Occipital lobe (tissue), 2 donors: ENCODE data around the gene TRERF1. TPM values are rescaled to one million over a fixed set of nuclear protein-coding genes. Genes with fewer than 3 reads are reported as not detected.
A peak's percentile ranks its signal among the peaks of the same experiment; 100 is the strongest.
"Not testable (repeated sequence)": the region's sequence is repeated elsewhere in the genome, so short reads cannot be mapped to it uniquely, and the experiment has no call there.

ENCODE experiments used
- DNase-seq: peaks from one replicate; lab custom pipeline; 2025; lab: John Stamatoyannopoulos, UW
- total RNA-seq: library from RNA; depleted of rRNA; stranded (reverse); fragments of >200 nt; gene quantifications from one replicate; pipeline ENCODE4 v1.2.3, GENCODE V29; 2014

The TRERF1 gene
- total RNA-seq, 1 donor from 2014 or later, result 3.7 TPM

DNA sequence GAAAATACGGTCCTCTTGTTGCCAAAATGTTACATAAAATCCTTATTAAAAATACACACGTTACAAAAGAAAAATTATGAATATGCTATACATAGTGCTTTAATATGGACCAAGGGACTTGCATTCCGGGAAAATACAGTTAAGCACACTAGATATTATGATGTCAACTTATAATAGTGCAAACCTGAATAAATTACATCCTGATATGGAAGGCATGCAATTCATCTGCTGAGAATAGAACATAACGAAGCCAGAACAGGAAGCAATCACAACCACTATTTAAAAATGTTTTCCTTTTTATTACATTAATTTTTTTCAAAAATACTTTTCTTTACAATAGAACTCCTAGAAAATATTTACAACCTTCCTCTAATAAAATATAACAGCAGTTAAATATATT is 226.3 kb downstream of the TRERF1 start:
- DNase-seq, result no peak

DNA sequence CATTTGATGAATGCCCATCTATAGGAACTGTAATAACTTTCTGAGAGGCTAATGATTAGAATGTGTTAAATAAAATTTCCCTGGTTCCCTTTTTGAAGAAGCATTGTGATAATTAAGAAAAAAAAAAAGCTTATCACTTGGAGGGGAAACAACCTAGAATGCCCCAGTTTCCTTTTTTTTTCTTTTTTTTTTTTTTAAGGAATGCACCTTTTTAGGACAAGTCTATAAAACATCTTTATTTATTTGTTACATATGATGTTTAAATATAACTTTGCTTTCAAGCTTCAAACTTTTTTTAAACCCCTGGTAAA is 226.7 kb downstream of the TRERF1 start:
- DNase-seq, result no peak

DNA sequence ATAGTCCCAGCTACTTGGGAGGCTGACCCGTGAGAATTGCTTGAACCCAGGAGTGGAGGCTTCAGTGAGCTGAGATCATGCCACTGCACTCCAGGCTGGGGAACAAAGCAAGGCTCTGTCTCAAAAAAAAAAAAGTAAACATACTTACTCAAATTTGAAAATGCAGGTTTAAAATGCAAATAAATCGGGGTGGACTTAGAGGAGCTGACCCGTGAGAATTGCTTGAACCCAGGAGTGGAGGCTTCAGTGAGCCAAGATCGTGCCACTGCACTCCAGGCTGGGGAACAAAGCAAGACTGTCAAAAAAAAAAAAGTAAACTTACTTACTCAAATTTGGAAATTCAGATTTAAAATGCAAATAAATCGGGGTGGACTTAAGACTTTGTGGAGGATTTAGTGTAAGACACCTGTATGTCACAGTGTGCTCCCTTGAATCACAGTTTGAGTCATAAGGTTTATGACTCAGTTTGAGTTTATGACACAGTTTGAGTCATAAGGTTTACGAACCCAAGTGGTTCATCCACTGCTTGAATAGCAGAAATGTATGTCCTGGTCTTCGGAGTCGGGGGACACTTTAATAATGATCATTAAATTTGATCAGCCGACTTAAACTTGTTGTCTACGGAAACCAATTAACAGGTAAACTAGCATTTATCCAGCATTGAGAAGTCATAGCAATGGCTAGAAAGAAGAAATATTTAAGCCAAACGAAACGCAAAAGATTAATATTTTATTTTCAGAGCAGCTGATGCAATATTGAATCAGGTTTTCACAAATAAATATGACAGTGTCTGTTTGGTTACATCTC is 227.3 kb downstream of the TRERF1 start:
- DNase-seq, result no peak

- DNase-seq, result no peak
These were observed 229.3 kb downstream of the TRERF1 start for GRCh38 chr6:42222448-42222847.

DNA sequence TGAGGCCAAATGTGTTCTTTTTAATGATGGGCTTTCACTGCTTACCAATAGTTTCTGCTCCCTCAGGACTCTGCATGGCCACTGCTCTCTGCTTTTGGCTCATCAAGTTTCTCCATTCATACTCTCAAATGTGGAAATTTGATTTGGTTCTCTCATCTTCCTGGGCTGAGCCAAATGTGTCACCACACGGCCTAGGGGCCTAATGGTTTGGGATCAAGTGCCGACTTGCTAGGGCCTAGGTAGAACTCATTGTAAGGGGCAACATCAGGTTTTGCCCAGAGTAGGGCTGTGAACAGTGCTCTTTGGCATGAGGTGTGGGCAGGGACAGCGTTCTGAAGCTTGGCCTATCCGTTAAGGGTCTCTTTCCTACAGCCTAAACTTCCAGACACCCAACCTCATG is 230.2 kb downstream of the TRERF1 start:
- no peak for DNase-seq

DNA sequence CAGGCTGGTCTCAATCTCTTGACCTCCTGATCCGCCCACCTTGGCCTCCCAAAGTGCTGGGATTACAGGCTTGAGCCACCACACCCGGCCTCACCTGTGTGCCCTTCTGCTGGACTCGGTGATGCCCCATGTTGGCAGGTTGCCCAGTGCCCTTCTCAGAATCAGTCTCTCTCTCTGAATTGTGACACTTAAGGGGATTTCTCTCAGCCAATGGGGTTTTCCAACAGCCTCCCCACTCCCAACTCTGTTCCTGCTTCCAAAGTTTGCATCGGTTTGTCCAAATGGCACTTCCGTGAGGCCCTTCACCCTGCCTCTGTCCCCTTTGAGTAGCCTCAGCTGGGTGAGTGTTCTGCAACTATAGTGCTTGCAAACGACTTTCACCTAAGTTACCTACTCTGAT is 230.9 kb downstream of the TRERF1 start:
- DNase-seq, result no peak

DNA sequence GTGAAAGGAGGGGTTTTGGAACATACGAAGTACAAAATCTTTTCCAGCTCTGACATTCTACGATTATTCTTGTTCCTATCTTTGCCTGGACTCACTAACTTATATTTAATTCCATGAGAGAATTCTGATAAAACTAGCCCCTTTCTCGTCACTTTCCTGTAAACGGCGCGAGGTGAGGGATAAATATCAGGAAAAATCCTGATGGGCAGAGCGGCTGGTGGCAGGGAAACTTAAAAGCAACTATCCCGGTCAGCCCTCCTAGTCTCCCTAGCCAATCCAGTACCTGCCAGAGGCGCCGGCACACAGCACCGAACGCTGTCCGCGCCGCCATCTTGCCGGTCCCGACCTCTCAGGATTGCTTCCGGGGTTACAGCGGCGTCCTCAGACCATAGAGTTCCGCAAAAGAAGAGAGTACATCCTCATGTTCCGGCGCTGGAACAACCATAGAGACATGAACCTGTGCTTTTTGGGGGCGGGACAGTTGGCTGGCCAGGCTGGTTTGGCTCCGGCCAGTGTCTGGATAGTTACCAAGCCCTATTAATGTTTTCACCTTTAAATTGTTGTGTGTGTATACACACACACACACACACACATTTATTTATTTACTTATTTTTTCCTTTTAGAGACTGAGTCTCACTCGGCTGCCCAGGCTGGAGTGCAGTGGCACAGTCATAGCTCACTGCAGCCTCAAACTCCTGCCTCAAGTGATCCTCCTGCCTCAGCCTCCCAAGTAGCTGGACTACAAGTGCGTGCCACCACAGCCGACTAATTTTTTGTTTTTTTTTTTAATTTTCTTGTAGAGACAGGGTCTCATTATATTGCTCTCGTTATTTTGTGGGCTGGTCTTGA is 234.0 kb downstream of the TRERF1 start, which contains the start of gene MRPS10:
MRPS10 (minus strand) TSS at position 343 of the 849 bp plus-strand sequence; CDS start at position 331, 12 bp downstream.
- DNase-seq, result peak; percentile 92

DNA sequence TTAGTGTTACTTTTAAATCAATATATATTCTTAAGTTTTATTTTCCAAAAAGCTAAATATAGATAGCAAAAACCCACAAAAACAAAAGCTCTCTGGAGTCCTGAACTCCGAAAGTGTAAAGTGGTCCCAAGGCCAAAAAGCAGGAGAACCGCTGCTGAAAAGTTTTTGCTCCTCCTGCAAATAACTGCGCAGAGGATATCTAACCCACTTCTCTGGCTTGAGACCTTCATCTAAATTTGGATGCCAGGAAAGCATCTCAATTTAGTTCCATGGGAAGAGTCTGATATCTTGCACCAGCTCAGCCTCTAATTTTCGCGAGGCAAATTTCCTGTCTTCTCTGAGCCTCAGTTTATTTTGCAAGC is 234.6 kb downstream of the TRERF1 start:
- DNase-seq, result no peak

DNA sequence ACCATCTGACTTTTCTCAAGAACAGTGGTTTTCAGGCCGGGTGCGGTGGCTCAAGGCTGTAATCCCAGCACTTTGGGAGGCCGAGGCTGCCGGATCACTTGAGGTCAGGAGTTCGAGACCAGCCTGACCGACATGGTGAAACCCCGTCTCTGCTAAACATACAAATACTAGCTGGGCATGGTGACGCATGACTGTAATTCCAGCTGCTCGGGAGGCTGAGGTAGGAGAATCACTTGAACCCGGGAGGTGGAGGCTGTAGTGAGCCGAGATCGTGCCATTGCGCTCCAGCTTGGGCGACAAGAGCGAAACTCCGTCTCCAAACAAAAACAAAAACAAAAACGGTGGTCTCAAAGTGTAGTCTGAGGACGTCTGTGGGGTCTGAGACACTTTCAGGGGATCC is 235.2 kb downstream of the TRERF1 start:
- not testable (repeated sequence) for DNase-seq

- no peak for DNase-seq
These were observed 239.3 kb downstream of the TRERF1 start for GRCh38 chr6:42212442-42212841.

DNA sequence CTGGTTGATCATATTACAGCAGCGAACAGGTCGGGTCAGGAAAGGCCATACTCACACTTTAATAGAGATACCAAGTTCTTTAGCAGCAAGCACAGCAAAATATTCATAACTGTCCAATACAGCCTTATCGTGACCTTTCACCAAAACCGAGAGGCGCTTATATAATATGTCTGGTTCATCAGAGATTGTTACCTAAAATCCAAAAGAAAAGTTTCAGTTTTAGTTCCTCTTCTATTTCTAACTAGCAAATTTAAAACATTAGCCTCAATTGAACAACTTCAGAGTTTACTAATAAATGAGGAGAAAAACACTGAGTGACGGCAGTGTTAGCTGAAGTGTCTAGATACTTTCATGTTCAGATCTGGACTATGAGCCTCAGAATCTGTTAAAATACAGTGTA is 240.0 kb downstream of the TRERF1 start:
- DNase-seq, result no peak

GRCh38 chr6:42210551-42210950 is 241.2 kb downstream of the TRERF1 start:
- DNase-seq, result no peak

DNA sequence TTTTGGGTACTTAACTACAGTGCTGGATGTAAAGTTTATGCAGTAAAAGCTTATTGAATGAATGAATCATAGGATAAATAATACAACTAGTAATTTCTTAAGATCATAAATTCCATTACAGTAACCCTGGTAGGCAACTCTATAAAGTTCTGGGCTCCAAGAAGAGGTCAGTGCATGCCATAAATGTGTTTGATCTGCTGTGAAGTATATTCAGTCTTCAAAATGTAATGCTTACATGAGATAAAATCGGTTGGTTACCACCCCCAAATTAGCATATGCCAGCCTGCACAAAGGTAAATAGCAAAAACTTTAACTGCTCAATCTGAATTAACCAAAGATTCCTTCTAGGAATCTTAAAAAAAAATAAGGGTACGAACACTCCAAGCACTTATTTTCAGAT is 244.2 kb downstream of the TRERF1 start:
- DNase-seq, result not testable (repeated sequence)

DNA sequence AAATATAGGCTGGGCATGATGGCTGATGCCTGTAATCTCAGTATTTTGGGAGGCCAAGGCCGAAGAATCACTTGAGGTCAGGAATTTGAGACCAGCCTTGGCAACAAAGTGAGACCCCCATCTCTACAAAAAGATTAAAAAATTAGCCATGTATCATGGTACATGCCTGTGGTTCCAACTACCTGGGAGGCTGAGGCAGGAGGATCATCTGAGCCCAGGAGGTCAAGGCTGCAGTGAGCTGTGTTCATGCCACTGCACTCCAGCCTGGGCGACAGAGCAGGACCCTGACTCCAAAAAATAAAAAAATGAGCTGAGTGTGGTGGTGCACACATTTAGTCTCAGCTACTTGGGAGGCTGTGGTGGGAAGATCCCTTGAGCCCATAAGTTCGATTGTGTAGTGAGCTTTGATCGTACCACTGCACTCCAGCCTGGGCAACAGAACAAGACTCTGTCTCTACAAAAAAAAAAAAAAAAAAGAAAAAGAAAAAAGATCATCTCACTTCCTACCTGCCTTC is 246.9 kb downstream of the TRERF1 start:
- no peak for DNase-seq

- DNase-seq, result no peak
These were observed 248.5 kb downstream of the TRERF1 start for GRCh38 chr6:42203183-42203582.

GRCh38 chr6:42202131-42202915 is 249.4 kb downstream of the TRERF1 start:
- not testable (repeated sequence) for DNase-seq

DNA sequence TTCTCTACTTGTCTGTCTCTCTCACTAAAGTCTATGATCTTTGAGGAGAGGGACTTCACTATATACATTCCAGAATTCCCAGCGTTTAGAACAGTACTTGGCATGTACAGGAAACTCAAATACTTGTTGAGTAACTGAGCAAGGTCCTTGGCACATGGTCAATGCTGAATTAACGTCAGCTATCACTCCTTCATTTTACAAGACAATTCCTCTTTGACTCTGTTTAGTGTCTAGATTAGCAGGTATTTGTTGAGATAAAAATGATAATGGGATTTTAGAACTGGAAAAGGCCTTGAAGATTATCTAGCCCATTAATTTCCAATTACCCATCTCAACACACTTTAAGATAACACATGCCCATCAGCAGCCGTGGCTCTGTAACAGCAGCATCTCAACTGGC is 250.3 kb downstream of the TRERF1 start:
- DNase-seq, result no peak

GRCh38 chr6:42200035-42200434 is 251.7 kb downstream of the TRERF1 start:
- DNase-seq, result peak; percentile 11

- DNase-seq, result no peak
These were observed 252.4 kb downstream of the TRERF1 start for GRCh38 chr6:42199106-42199981.

GRCh38 chr6:42197555-42198362 is 254.0 kb downstream of the TRERF1 start:
- DNase-seq, result peak; percentile 3
